Mesothelial cell of epicardium (in vitro differentiated cells): ENCODE results near the gene TSPAN18. TPM values are rescaled to one million over a fixed set of nuclear protein-coding genes. Genes with fewer than 3 reads are reported as not detected.

ENCODE experiments used
- DNase-seq, 2 experiments: peaks; one replicate each; pipeline ENCODE4 v3.0.0; 2021; ENCODE audit warnings: low spot score in 2 of 2; ENCODE audit not compliant: unreplicated experiment in 2 of 2
- H3K27ac Mint-ChIP-seq: 2 replicates; pipeline ENCODE4 v1.8.0; 2021; ENCODE audit warnings: mixed read lengths
- H3K27me3 Mint-ChIP-seq: 2 replicates; pipeline ENCODE4 v1.8.0; 2021; ENCODE audit warnings: low read depth, mixed read lengths
- H3K36me3 Mint-ChIP-seq: 2 replicates; pipeline ENCODE4 v1.8.0; 2021; ENCODE audit warnings: mixed read lengths
- H3K4me1 Mint-ChIP-seq: 2 replicates; pipeline ENCODE4 v1.8.0; 2021; ENCODE audit warnings: mixed read lengths
- H3K4me3 Mint-ChIP-seq: 2 replicates; pipeline ENCODE4 v1.8.0; 2021; ENCODE audit warnings: mild to moderate bottlenecking, moderate library complexity, mixed read lengths
- H3K9me3 Mint-ChIP-seq: 2 replicates; pipeline ENCODE4 v1.8.0; 2021; ENCODE audit warnings: mixed read lengths
- total RNA-seq: library from RNA; stranded (reverse); gene quantifications from 3 replicates; pipeline ENCODE4 v1.2.1, GENCODE V29; 2021
- TF ChIP-seq, protein P1 (sequence below): fragments of 200-600 bp; sonication (generic); IDR thresholded peaks from one replicate; pipeline ENCODE4 v1.5.0; 2021; ENCODE audit warnings: antibody characterized with exemption; ENCODE audit not compliant: unreplicated experiment

Gene TSPAN18
- total RNA-seq, 1 donor from 2014 or later, result 47.4 TPM

GRCh38 chr11:44899959-44900358 lies 173.2 kb downstream of the TSPAN18 start:
- Mint-ChIP-seq H3K4me3 (no peak overlapping the region), H3K27me3 (no peaks in the 10 kb centered on the region), H3K9me3 (no peaks in the 10 kb centered on the region), H3K27ac (no peak overlapping the region), H3K36me3 (no peaks in the 10 kb centered on the region), H3K4me1 (no peaks in the 10 kb centered on the region)
- TF ChIP-seq, protein P1, sequence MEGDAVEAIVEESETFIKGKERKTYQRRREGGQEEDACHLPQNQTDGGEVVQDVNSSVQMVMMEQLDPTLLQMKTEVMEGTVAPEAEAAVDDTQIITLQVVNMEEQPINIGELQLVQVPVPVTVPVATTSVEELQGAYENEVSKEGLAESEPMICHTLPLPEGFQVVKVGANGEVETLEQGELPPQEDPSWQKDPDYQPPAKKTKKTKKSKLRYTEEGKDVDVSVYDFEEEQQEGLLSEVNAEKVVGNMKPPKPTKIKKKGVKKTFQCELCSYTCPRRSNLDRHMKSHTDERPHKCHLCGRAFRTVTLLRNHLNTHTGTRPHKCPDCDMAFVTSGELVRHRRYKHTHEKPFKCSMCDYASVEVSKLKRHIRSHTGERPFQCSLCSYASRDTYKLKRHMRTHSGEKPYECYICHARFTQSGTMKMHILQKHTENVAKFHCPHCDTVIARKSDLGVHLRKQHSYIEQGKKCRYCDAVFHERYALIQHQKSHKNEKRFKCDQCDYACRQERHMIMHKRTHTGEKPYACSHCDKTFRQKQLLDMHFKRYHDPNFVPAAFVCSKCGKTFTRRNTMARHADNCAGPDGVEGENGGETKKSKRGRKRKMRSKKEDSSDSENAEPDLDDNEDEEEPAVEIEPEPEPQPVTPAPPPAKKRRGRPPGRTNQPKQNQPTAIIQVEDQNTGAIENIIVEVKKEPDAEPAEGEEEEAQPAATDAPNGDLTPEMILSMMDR, result no peak
- no peak for DNase-seq

GRCh38 chr11:44901120-44901633 lies 174.4 kb downstream of the TSPAN18 start:
- Mint-ChIP-seq H3K9me3 (no peaks in the 10 kb centered on the region), H3K36me3 (no peaks in the 10 kb centered on the region), H3K4me1 (no peaks in the 10 kb centered on the region), H3K4me3 (no peak overlapping the region), H3K27ac (no peak overlapping the region), H3K27me3 (no peaks in the 10 kb centered on the region)
- TF ChIP-seq, protein P1, result no peak
- no peak for DNase-seq

- no peak overlapping the region for H3K4me3 Mint-ChIP-seq
- no peaks in the 10 kb centered on the region for H3K9me3 Mint-ChIP-seq
- DNase-seq, result no peak
- H3K4me1 Mint-ChIP-seq, result no peaks in the 10 kb centered on the region
- H3K36me3 Mint-ChIP-seq, result no peaks in the 10 kb centered on the region
- no peak overlapping the region for H3K27ac Mint-ChIP-seq
- H3K27me3 Mint-ChIP-seq, result no peaks in the 10 kb centered on the region
- TF ChIP-seq, protein P1, result no peak
Observed at GRCh38 chr11:44901786-44902185, 175.0 kb downstream of the TSPAN18 start.

DNA sequence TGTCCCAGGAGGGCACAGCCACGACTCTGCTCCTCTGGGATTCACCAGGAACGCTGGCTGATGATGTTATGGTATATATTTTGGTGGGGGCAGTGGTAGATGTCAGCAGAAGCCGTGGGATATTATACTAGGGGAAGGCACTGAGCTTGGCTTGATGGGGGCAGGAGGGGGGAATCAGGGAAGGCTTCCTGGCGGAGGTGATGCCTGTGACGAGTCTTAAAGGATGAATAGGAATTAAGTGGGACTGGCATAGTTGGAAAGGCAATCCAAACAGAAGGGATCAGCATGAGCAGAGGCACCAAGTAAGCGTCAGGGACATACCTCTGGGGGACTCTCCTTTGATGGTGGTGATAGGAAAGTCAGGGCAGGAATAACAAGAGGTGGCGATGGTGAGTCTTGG lies 176.3 kb downstream of the TSPAN18 start:
- Mint-ChIP-seq H3K36me3 (no peaks in the 10 kb centered on the region), H3K4me3 (no peak overlapping the region), H3K27me3 (no peaks in the 10 kb centered on the region), H3K9me3 (no peaks in the 10 kb centered on the region), H3K4me1 (no peaks in the 10 kb centered on the region), H3K27ac (no peak overlapping the region)
- TF ChIP-seq, protein P1, result no peak
- no peak for DNase-seq

GRCh38 chr11:44903518-44903917 lies 176.8 kb downstream of the TSPAN18 start:
- Mint-ChIP-seq H3K4me3 (no peak overlapping the region), H3K4me1 (no peaks in the 10 kb centered on the region), H3K9me3 (no peaks in the 10 kb centered on the region), H3K36me3 (no peaks in the 10 kb centered on the region), H3K27me3 (no peaks in the 10 kb centered on the region), H3K27ac (no peak overlapping the region)
- no peak for DNase-seq
- TF ChIP-seq, protein P1, result no peak
